NCI-H446 (cell line): ENCODE measurements around the gene SKAP1.
"Not testable (repeated sequence)": the region's sequence is repeated elsewhere in the genome, so short reads cannot be mapped to it uniquely, and the experiment has no call there.

Source experiments
- DNase-seq, 2 experiments: peaks; one replicate each; lab custom pipeline; 2025; lab: John Stamatoyannopoulos, UW

Gene SKAP1

DNA sequence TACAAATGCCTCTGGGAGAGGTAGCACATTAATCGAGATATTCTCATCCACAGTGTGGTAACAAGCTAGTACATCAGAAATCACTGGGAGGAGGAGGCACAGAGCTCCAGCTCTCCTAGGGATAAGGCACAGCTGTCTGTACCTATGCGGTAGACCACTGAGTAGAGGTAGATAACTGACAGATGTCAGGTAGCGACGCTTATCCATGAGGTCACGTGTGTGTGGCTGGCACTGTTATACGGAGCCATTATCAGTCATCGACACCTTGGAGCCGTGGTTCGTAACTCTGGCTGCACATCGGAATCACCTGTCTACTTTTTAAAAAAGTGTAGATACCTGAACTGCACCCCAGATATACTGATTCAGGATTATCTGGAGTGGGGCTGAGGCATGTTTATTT is 220.0 kb downstream of the SKAP1 start:
- DNase-seq, result no peak

DNA sequence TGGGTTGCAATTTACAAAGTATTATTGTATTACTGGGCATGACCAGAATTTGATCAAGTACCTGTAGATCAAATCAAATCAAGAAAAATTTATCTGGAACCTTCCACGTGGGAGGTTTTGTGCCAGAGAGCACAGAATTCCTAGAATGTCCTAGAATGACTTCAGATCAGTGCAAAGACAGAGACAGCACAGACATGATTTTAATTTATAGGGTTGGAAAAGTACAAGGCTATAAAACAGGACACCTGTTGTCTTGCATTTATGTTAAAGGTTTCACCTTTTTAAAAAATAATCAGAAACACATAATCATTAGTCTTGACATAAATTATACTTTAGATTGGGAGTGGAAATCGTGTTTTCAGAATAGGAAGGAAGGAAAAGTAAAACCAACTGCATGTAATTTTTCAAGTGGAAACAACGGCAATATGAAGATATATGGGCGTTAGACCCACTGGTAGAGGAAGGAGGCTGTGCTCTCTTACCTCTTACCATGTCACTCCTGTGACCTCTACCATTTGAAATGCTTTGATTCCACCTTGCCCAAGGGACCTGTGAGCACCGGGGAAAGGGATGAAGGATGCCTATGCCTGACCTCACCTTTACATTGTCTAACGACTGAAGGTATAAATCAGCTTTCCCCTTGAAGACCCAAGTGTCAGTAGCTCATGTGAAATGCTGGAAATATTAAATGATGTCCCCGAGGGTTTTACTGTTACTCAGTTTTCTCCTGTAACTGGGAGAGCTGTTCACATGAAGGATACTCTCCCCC is 222.1 kb downstream of the SKAP1 start:
- DNase-seq, result no peak

DNA sequence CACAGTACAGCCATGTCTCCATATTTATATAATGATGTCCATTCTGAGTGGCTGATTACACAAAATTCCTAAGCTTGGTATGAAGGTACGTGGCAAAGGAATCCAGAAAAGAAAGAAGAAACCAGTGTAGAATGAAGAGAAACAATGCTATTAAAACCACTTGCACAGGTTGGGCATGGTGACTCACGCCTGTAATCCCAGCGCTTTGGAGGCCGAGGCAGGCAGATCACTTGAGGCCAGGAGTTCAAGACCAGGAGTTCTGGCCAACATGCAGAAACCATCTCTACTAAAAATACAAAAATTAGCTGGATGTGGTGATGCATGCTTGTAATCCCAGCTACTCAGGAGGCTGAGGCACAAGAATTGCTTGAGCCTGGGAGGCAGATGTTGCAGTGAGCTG is 223.0 kb downstream of the SKAP1 start:
- DNase-seq, result not testable (repeated sequence)

DNA sequence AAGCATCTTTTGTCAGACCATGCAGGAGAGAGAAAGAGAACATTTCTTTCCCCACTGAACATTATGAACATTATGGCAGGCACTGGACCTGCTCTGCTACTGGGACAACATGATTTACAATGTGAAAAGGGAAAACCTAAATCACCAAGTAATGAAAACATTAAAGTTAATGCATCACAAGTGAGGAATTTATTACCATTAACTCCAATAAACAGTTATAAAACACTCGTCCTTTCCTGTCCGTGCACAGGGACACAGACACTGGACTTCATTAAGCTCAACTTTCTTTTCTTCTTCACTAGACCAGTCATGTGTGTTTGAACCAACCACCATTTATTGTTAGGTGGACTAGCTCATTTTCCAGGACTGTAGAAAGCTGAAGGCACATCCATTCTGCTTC is 227.1 kb downstream of the SKAP1 start:
- DNase-seq, result no peak

DNA sequence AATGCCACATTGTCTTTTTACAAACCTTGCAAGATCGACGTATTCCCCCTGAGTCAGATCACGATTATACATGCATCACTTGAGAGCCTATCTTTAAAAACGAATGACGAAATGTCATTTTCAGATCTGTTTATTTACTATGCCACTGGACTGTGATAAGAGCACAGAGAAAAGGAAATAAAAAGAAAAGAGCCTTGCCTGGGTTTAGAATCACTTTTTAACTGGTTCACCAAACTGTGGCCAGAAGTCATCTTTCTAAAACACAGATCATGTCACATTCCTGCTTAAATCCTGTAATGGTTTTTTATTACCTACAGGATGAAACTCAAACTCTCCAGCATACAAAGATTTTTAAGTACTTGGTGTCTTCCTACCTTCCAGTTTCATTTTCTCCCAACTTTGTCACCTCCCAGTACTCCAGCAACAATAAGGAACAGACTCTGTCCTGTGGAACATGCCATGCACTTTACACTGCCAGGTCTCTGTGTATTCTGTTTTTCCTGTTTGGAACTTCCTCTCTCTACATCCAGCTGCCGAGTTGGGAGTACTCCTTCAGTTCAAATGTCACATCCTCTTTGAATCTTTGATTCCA is 231.0 kb downstream of the SKAP1 start:
- no peak for DNase-seq

DNA sequence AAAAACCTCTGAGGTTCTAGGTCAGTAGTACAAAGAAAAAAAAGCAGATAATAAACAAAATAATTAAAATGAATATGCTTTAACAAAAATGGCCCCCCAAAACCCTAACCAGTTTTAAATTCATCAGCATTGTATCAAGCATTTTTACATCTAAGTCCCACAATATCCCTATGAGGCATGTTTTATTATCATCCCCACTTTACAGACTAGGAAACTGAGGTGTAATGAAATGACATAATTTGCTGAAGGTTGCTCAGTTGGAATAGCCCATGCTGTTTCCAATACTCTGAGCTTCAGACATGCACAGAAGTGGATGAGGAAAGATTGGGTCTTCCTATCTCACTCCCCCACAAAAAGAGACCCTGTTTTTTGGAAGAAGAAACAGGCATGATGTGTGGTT is 234.1 kb downstream of the SKAP1 start:
- no peak for DNase-seq

DNA sequence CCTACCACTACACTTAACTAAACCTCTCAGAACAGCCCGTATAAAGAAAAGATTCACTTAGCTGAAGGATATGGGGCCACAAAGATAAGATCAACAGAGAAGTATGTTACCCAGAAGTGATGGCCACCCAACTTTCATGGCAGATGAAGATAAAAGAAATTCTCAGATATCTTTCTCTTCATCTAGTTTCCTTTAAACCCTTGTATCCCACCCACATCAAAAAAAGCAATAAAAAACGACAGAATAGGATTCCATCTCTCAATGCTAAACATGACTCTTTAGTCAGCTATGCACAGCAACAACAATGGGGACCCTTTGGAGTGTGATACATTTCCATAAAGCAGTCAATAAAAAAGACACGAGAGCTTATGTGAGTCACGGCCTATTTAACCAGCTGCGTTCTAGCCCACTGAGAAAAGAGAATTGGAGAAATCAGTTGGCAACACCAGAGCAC is 235.9 kb downstream of the SKAP1 start:
- no peak for DNase-seq

DNA sequence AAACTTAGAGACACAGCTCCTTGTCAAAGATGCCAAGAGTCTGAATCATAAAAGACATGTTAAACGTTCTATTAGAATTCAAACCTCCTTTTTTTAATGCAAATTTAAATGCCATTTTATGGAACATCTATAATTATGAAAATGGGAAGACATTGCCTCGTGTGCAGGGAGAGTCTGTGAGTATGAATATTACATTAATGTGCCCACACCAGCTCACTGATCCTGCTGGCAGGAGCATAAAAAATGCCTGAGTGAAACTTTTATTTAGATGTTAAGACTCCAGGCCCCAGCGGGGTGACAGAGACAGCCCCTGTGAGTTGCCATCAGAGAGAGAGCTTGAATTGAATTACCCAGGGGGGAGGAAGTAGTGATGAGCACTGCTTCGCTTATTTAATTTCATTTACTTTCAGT is 237.7 kb downstream of the SKAP1 start:
- DNase-seq, result no peak

DNA sequence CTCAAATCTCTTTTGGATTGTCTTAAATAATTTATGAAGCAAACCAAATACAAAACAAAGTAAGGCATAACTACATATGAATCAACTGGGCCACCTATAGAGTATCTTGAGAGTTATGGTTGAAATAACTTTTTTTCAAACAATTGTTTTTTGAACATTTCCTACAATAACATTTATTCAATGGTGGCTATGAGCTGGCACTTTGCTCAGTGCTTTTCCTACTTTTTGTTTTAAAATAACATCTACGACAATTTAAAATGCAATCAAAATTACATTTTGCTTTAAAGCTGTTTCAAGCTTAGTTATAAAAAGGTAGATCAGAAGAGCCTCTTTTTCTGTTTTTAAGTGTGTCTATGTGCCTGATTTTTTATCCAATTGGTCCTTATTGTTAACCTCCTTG is 238.7 kb downstream of the SKAP1 start:
- DNase-seq, result no peak

DNA sequence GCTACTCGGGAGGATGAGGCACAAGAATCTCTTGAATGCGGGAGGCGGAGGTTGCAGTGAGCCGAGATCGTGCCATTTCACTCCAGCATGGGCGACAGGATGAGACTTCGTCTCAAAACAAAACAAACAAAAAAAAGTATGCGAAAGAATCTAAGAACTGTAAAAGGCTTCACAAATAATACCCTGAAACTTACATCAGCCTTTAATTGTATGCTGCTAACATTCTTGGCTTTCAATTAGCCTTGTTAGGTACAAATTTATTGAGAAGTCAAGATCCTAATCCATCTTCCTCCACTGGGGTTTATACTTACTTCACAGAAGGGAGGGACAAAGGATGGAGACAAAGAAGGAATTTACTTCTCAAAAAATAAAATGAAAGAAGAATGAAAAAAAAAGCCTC is 239.1 kb downstream of the SKAP1 start:
- no peak for DNase-seq

DNA sequence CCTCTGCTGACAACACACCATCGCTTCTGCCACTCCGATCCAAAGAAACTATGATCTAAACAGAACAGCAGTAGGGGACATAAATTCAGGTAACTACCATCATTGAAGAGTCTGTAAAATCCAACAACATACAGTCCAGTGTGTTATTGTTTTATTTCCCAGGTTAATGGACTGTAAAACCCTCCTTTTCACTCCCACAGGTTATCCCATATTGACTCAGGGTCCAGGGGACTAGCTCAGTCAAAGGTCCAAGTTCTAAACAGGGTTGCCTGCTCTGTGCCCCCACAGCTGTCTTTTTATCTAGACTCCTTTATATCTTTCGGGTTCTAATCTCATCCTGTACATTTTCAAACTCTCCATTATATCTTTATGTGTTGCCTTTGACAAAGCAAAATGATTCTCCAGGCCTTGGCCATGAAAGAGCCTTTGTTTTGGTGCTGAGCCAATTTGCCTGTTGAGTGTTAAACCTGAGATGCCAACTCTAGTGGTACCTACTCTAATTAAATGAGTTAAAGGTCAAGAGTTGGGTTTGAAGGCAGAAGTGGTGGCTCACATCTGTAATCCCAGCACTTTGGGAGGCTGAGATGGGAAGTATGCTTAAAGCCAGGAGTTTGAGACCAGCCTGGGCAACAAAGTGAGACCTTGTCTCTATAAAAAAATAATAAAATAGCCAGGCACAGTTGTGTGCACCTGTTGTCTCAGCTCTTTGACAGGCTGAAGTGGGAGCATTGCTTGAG is 242.0 kb downstream of the SKAP1 start:
- no peak for DNase-seq

DNA sequence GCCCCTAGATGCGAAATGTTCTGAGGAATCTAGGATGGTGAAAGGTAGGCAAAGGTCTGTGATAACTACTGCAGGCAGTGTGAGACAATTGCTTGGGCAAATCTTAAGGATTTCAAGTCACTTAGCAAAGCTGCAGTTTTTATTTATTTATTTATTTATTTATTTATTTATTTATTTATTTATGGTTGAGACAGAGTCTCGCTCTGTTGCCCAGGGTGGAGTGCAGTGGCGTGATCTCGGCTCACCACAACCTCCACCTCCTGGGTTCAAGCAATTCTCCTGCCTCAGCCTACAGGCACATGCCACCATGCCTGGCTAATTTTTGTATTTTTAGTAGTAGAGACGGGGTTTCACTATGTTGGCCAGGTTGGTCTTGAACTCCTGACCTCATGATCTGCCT is 243.7 kb downstream of the SKAP1 start:
- not testable (repeated sequence) for DNase-seq

DNA sequence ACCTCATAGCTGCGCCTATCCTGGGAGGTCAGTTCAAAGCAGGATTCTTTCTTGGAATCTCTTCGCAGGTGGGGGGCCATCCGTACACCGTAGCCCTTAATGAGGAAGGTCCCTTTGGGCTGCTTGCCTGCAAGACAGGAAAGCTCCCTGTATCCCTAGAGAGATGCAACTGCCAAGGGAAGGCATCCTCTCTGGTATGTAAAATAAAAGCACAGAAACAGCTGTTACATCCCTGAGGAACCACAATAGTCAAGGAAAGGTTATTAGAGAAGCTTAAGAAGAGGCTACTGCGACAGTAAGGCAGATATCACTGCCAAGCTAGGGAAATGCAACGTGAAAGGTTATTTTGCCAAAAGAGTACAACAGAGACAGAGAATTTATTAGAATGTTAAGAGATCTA is 245.3 kb downstream of the SKAP1 start:
- DNase-seq, result no peak

DNA sequence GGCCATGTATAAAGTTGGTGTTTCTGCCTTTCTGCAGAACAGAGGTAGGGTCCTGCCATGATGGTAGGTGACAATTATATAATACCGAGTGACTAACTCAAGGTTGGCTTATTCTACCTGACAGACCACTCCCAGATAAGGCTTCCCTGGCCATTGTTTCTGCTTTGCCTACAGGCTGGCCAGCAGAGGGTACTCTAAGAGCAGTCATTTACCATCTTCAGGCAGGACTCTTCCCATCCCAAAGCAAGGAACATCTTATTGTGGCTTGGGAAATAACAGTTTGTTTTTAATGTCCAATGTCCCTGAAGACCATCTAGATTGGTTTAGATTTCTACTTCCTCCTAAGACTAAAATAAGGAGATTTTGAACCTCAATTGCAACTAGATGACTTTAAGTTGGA is 248.4 kb downstream of the SKAP1 start:
- no peak for DNase-seq

DNA sequence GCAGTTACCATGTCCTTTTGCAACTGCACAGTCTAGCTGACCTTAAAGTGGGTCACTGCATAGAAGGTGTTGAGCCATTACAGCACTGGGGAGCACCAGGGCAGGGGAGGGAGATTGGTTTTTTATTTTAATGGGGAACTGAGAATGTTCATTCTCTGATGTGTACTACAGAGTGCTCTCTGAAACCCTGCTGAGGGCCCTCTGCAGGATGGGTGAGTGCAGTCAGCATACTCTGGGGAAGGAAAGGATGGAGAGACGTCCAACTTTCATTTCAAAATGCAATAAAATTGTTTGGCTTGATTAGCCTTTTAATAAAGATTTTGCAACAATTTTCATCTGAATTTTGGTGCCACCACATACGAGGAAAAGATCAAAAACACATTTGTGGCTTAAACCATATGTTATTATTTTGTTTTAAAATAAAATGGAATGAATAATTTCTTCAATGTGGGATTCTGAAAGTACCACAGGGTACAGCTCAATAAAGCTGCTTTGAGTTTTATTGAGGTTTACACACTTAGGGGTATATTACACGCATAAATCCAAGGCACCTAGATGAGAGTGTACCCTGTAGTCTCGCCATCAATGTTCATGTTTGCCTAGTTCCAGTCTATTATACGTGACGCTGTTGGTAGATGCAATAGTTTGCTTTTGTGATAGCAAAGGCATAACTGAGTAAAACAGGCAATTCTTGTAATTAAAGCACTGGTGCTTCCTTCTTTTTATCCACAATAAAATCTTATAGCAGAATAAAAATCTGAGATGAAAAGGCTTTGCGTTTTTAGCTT is 249.0 kb downstream of the SKAP1 start:
- no peak for DNase-seq

DNA sequence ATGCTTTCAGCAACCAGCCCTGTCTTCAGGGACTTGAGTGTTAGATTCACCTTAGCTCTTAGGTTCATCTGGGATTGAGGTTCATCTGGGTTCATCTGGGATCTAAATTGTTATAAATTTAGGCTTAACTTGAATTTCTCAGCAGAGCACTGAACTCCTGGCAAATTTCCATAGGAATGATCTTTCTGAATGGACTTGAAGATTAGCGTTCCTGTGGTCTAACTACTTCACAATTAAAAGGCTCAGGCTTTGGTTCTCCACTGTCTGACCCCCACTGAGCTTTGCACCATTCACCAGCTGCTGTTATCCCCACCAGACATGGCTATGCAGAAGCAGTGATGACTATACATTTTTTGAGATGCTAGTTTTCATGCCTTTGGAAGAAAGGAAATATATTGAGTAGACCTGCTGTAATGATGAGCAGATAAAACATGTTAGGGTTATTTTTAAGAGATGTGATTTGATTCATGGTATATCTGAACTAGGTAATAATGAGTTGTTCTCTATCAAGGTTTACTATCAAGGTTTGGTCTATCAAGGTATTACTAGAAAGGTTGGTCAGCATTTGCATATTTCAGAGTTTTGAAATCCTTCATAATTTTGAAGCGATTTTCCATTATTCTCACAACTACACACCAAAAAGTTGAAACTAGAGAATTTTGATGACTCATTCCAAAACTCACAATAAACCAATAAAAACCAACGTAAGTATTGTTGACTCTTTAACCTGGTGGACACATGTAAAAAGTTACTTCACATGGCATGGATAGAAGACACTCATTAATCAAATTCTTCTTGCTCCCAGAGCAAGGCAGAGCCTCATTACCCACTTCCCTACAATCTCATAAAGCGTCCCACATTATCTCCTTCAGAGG is 250.7 kb downstream of the SKAP1 start:
- no peak for DNase-seq

DNA sequence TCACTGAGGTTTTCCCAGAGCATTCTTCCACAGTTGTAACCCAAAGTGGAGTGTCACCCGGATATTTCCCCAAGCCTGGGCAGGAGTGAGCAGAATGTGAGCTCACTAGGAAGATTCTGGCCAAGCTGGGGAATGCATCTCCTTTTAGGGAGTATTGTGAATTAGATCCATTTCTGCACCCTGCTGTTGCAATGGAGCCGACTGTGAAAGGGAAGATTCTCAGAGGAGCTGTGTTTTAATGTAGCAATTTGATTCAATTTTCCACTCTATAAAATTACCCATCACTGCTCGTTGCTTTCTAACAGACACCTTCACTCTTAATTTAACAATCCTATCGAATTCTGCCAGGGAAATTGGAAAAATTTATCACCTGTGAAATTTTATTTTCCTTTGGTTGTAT is 251.7 kb downstream of the SKAP1 start:
- DNase-seq, result no peak

DNA sequence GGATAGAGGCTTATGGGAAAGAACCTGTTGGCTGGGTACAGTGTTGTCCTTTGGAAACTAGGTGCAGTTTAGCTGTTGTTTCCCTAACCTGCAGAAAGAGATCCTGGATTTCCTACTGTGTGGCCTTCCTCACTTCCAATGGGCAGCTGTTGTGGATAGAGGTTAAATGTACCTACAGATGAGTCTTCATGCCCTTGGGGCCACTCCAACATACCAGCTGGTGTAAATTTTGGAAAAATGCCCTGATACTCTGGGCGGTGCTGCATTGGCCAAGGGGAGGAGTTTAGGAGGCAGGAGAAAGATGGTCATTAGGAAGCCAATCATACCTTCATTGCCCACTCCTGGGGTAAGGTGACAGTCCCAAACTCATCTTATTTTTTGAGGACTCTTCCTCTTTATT is 252.2 kb downstream of the SKAP1 start:
- DNase-seq, result no peak

DNA sequence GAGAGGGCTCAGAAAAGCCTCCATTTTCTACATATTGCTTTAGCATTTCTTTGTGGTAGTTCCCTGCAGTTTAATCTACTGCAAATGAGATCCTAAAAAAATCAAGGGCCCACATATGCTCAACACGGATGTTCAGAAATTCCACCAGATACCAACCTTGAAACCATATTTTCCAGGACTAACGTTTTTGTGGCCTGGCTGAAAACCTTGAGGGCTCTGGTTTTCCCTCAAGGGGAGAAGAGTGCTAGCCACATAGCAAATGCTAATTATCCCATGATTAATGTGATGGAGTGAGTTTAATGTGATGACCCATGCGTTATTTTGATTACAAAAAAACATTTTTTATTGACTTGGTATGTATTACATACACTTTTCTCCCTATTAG is 253.6 kb downstream of the SKAP1 start:
- no peak for DNase-seq

DNA sequence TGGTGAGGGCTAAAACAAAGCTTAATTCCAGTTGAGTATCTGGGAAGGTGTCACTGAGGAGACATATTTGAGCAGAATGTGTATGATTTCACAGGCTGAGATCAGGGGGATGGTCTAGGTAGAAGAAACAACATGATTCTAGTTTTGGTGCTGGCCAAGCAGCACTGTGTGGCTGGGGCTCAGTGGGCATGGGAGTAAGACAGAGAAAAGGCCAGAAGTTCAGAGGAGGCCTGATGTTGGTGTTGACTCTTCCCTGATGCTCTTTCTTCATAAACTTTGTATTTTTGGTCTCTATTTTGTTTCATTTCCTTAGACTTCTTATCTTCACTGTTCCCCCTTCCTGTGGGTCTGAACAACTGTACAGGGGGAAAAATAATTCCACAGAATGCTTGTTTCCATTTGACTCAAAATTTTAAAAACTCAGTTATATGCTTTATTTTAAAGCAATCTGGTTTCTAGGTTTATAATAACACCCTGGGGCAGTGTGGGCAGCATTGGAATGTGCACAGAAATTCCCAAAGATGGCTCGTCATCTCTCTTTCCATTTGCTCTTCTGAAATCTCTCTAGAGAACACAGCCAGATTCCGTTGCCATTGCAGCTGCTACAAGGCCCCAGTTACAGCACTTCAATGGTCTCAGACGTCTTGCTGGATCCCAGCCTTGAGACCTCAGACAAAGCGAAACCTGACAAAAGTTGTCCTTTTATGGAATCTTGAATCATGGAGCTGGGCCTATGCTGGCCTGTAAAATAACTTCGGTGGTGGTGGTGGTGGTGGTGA is 254.1 kb downstream of the SKAP1 start:
- no peak for DNase-seq
